Vein endothelial cell (primary cell): ENCODE results near the gene REXO1. TPM values are rescaled to one million over a fixed set of nuclear protein-coding genes. Genes with fewer than 3 reads are reported as not detected.

Experiments
- total RNA-seq: library from RNA; depleted of rRNA; stranded (reverse); fragments of >200 nt; gene quantifications from 2 replicates; pipeline ENCODE4 v1.2.3, GENCODE V29; 2012

Gene REXO1, protein sequence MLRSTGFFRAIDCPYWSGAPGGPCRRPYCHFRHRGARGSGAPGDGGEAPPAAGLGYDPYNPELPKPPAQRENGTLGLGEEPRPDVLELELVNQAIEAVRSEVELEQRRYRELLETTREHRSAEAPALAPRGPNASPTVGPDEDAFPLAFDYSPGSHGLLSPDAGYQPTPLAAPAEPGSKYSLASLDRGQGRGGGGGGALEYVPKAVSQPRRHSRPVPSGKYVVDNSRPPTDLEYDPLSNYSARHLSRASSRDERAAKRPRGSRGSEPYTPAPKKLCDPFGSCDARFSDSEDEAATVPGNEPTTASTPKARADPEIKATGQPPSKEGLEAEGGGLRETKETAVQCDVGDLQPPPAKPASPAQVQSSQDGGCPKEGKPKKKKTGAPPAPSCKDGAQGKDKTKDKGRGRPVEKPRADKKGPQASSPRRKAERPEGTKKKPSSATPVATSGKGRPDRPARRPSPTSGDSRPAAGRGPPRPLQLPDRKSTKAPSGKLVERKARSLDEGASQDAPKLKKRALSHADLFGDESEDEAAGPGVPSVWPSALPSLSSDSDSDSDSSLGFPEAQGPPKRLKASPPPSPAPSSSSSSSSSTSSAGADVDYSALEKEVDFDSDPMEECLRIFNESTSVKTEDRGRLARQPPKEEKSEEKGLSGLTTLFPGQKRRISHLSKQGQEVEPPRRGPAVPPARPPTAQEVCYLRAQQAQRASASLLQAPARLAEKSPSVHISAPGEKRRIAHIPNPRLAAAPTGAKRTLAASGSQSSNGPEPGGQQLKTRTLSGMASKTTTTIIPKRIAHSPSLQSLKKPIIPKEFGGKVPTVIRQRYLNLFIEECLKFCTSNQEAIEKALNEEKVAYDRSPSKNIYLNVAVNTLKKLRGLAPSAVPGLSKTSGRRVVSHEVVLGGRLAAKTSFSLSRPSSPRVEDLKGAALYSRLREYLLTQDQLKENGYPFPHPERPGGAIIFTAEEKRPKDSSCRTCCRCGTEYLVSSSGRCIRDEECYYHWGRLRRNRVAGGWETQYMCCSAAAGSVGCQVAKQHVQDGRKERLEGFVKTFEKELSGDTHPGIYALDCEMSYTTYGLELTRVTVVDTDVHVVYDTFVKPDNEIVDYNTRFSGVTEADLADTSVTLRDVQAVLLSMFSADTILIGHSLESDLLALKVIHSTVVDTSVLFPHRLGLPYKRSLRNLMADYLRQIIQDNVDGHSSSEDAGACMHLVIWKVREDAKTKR
- 18.0 and 22.5 TPM in 2 replicates for total RNA-seq

DNA sequence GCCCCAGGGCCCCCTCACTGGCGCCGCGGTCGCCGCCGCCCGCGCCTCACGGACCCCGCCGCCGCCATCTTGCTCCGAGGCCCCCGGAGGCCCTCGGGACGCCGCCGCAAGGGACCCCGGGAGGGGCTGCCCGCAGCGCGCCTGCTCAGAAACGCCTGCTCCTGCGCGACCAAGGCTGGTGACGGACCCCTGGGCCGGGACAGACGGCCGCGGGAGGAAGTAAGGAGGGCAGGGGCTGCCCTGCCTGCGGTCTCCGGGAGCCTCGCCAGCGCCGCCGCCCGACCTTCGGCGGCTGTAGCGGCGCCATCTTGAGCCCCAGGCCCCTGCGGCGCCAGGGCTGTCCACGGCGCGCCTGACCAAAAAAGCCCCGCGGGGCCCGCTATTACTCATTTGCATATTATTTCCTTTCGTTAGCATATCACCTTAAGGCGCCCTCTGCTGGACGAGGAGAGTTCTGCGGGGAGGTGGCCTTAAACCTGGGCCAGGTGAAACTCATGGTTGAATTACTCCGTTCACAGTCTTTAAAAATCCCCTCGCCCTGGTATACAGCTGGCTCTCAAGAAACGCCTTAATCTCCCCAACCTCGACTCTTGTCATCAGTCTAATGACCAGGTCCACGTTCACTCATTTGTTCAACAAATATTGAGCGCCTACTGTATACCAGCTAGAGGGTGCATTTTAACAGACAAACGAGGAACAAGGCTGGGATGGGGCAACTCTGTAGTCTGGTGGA is at the start of gene REXO1:
Gene REXO1, minus strand, starts transcription at position 85 of the 733 bp plus-strand sequence. CDS start 125 bp downstream, outside the sequence.

DNA sequence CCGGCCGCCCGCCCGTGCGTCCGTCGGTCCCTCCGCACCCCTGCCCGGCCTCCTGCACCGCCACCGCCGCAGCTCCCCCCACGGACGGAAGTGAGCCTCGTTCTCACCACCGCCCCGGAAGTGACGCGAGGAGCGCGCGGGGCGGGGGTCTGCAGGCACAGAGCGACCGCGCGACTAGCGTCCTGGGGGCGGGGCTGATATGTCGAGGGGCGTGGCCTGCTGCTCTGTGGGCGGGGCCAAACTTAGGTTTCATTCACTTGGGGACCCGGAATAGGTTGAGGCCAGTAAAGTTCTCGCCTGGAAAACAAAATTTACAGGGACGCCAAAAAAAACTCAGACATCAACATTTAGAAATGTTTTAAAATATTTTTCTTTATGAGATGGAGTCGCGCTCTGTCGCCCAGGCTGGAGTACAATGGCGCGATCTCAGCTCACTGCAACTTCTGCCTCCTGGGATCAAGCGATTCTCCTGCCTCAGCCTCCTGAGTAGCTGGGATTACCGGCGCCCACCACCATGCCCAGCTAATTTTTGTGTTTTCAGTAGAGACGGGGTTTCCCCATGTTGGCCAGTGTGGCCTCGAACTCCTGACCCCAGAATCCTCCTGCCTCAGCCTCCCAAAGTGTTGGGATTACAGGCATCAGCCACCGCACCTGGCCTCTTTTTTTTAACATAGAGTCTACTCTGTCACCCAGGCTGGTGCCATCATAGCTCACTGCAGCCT is 37.3 kb upstream of the REXO1 start, which contains the start of gene ABHD17A:
Gene ABHD17A, minus strand, starts transcription at position 99 of the 722 bp plus-strand sequence. CDS start 3,930 bp downstream, outside the sequence.

DNA sequence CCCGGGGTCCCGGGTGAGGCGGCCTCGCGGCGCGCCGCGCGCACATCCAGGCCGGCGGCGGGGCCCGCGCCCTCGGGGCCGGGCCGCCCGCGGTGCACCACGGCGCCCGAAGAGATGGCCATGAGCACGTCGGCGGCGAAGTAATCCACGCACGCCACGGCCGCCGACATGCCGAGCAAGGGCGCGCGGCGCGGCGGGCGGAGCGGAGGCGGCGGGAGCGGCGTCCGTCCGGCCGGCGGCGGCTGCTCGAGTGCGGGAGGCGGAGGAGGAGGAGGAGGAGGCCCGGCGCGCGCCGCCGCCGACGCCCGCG is 15.0 kb upstream of the REXO1 start, which contains the start of gene KLF16:
Gene KLF16, minus strand, starts transcription at position 252 of the 310 bp plus-strand sequence. Its CDS starts 82 bp downstream, at position 170.

DNA sequence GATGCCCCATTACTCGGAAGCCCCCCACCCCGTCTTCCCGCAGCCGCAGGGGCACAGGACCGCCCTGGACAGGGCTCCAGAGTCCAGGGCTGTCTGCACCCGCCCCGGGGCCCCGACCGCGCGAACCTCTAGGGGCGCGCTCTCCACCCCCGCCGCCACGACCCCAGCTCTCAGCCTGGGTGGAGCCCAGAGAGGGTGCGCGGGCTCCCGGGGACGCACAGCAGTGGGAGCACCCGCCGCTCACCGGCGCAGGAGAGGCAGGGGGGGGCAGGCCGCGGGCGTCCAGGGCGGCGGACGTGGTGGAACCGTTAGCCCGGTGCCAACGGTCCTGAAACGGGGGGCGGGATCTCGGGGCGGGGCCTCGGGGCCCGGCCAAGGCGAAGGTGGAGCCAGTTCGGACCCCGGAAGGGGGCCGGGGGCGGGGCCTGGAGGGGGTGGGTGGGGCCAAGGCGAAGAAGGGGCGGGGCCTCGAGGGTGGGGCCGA is 36.3 kb downstream of the REXO1 start, which contains the start of gene ATP8B3:
Gene ATP8B3, minus strand, starts transcription at position 335 of the 484 bp plus-strand sequence. CDS start 540 bp downstream, outside the sequence.

Other genes starting within 250 kb of the REXO1 start
- gene UQCR11, start 243.0 kb downstream of the REXO1 start, total RNA-seq, result 41.7 and 59.1 TPM in 2 replicates
- 161 and 194 TPM in 2 replicates for gene TCF3, start 195.9 kb downstream of the REXO1 start, total RNA-seq
- gene ONECUT3, start 95.0 kb downstream of the REXO1 start, total RNA-seq, result not detected in 2 replicates
- gene ATP8B3, start 36.2 kb downstream of the REXO1 start, total RNA-seq, result 1.6 and 1.7 TPM in 2 replicates
- 11.8 and 17.0 TPM in 2 replicates for gene KLF16, start 15.1 kb upstream of the REXO1 start, total RNA-seq
- 110 and 136 TPM in 2 replicates for gene ABHD17A, start 37.0 kb upstream of the REXO1 start, total RNA-seq
- gene ADAT3, start 56.9 kb upstream of the REXO1 start, total RNA-seq, result 5.2 and 5.5 TPM in 2 replicates
- gene SCAMP4, start 56.9 kb upstream of the REXO1 start, total RNA-seq, result 60.9 and 79.4 TPM in 2 replicates
- gene CSNK1G2, start 92.7 kb upstream of the REXO1 start, total RNA-seq, result 95.4 and 103 TPM in 2 replicates
- gene BTBD2, start 167.2 kb upstream of the REXO1 start, total RNA-seq, result 52.0 and 91.8 TPM in 2 replicates
- 82.3 and 126 TPM in 2 replicates for gene MKNK2, start 202.8 kb upstream of the REXO1 start, total RNA-seq
- gene MOB3A, start 247.8 kb upstream of the REXO1 start, total RNA-seq, result 40.6 and 45.1 TPM in 2 replicates
- 0.96 and 2.0 TPM in 2 replicates for gene IZUMO4, start 248.4 kb upstream of the REXO1 start, total RNA-seq